ENCODE data around the gene JAM3.

DNA sequence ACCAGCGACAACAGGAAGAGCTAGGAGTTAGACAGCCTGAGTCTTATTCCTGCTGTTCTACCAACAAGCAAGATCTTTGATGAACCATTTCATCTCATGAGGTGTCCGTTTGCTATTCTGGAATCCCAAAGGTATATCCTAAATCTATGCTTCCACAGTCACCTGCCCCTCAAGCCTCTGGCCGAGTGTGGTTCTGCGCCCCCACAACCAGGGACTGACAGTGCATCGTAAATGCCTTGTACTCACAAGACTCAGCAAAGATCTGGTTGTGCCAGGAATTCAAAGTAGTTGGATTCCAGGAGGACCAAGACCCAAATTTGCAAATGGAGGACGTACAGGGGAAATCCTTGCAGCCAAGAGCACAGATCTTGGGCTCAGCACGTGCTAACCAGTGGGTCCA is 47.5 kb upstream of the JAM3 start:
- TF ChIP-seq CEBPB (IDR thresholded peaks at IDR 0.05) (no peak), EGR1 (IDR thresholded peaks at IDR 0.05) (no peak), EP300 (IDR thresholded peaks at IDR 0.05; ENCODE audit: borderline replicate concordance) (no peak), RAD21 (IDR thresholded peaks at IDR 0.05; ENCODE audit: low read depth) (no peak), NFIC (IDR thresholded peaks at IDR 0.05) (no peak)
- TF ChIP-seq, protein P1, sequence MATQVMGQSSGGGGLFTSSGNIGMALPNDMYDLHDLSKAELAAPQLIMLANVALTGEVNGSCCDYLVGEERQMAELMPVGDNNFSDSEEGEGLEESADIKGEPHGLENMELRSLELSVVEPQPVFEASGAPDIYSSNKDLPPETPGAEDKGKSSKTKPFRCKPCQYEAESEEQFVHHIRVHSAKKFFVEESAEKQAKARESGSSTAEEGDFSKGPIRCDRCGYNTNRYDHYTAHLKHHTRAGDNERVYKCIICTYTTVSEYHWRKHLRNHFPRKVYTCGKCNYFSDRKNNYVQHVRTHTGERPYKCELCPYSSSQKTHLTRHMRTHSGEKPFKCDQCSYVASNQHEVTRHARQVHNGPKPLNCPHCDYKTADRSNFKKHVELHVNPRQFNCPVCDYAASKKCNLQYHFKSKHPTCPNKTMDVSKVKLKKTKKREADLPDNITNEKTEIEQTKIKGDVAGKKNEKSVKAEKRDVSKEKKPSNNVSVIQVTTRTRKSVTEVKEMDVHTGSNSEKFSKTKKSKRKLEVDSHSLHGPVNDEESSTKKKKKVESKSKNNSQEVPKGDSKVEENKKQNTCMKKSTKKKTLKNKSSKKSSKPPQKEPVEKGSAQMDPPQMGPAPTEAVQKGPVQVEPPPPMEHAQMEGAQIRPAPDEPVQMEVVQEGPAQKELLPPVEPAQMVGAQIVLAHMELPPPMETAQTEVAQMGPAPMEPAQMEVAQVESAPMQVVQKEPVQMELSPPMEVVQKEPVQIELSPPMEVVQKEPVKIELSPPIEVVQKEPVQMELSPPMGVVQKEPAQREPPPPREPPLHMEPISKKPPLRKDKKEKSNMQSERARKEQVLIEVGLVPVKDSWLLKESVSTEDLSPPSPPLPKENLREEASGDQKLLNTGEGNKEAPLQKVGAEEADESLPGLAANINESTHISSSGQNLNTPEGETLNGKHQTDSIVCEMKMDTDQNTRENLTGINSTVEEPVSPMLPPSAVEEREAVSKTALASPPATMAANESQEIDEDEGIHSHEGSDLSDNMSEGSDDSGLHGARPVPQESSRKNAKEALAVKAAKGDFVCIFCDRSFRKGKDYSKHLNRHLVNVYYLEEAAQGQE (IDR thresholded peaks at IDR 0.05; ENCODE audit: low read depth), result no peak
- TF ChIP-seq, protein P2, sequence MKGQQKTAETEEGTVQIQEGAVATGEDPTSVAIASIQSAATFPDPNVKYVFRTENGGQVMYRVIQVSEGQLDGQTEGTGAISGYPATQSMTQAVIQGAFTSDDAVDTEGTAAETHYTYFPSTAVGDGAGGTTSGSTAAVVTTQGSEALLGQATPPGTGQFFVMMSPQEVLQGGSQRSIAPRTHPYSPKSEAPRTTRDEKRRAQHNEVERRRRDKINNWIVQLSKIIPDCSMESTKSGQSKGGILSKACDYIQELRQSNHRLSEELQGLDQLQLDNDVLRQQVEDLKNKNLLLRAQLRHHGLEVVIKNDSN (IDR thresholded peaks at IDR 0.05), result no peak
